Measurements from ENCODE around the gene SLC41A3. TPM values are rescaled to one million over a fixed set of nuclear protein-coding genes. Genes with fewer than 3 reads are reported as not detected.

The SLC41A3 gene
- total and polyA plus RNA-seq, 2 donors (not counting 1 experiment from before 2014, with no cell fraction given), result 49.4 to 52.8 TPM

- Histone ChIP-seq H2AFZ (ENCODE audit: low read length) (no peak overlapping the region), H3K4me2 (ENCODE audit: extremely low read depth, insufficient read depth, low read length) (no peak overlapping the region), H3K4me1 (ENCODE audit: control insufficient read depth, extremely low read depth, insufficient read depth, low read length) (no peaks in the 10 kb centered on the region), H3K36me3 (ENCODE audit: control insufficient read depth, insufficient read depth, low read length) (no peaks in the 10 kb centered on the region), H3K27ac (ENCODE audit: insufficient read depth, low read length) (no peak overlapping the region), H4K20me1 (ENCODE audit: control insufficient read depth, extremely low read depth, insufficient read depth, low read length) (no peaks in the 10 kb centered on the region), H3K9me3 (ENCODE audit: control insufficient read depth, insufficient read depth, low read depth, low read length) (no peaks in the 10 kb centered on the region), H3K9ac (ENCODE audit: insufficient read depth, low read length) (no peak overlapping the region), H3K79me2 (ENCODE audit: control insufficient read depth, insufficient read depth, low read length) (no peaks in the 10 kb centered on the region), H3K4me3 (replicated peaks in 1 of 4; ENCODE audit: control extremely low read depth in 1 of 4, insufficient read depth in 1 of 4, low read depth in 3 of 4, low read length in 4 of 4) (no peak overlapping the region), H3K27me3 (ENCODE audit: control insufficient read depth, insufficient read depth, low read length) (peaks cover 2% of the 10 kb centered on the region)
- TF ChIP-seq CTCF (conservative IDR thresholded peaks at IDR 0.05 in 1 of 2, IDR thresholded peaks at IDR 0.05 in 1 of 2; ENCODE audit: low read depth in 1 of 2, low read length in 2 of 2) (no peak), EZH2 (IDR thresholded peaks at IDR 0.05; ENCODE audit: low read length, missing control alignments) (no peak)
- no peak for DNase-seq (ENCODE audit: low read depth in 2 of 2)
These were observed 26.7 kb upstream of the SLC41A3 start for GRCh38 chr3:126110431-126111125.

DNA sequence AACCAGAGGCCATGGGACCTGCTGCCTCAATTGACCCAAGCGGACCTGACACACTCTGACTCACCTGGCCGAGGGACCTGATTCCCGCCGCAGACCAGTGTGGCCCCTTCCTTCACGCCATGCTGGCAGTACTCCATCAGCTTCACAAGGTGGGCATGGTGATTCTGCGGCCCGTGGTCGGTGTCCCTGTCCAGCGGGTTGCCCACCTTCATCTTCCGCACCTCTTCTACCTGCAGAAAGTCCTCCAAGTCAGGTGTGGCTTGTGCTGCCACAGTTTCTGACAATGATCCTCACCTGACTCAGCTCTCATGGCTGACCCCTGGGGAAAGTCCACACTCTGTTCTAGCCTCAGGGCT is 25.9 kb upstream of the SLC41A3 start:
- Histone ChIP-seq H3K4me1 (ENCODE audit: control insufficient read depth, extremely low read depth, insufficient read depth, low read length) (no peaks in the 10 kb centered on the region), H4K20me1 (ENCODE audit: control insufficient read depth, extremely low read depth, insufficient read depth, low read length) (no peaks in the 10 kb centered on the region), H2AFZ (ENCODE audit: low read length) (no peak overlapping the region), H3K27me3 (ENCODE audit: control insufficient read depth, insufficient read depth, low read length) (peaks cover 2% of the 10 kb centered on the region), H3K4me3 (replicated peaks in 1 of 4; ENCODE audit: control extremely low read depth in 1 of 4, insufficient read depth in 1 of 4, low read depth in 3 of 4, low read length in 4 of 4) (no peak overlapping the region), H3K9ac (ENCODE audit: insufficient read depth, low read length) (no peak overlapping the region), H3K27ac (ENCODE audit: insufficient read depth, low read length) (no peak overlapping the region), H3K9me3 (ENCODE audit: control insufficient read depth, insufficient read depth, low read depth, low read length) (no peaks in the 10 kb centered on the region), H3K4me2 (ENCODE audit: extremely low read depth, insufficient read depth, low read length) (no peak overlapping the region), H3K79me2 (ENCODE audit: control insufficient read depth, insufficient read depth, low read length) (no peaks in the 10 kb centered on the region), H3K36me3 (ENCODE audit: control insufficient read depth, insufficient read depth, low read length) (no peaks in the 10 kb centered on the region)
- TF ChIP-seq EZH2 (IDR thresholded peaks at IDR 0.05; ENCODE audit: low read length, missing control alignments) (no peak), CTCF (conservative IDR thresholded peaks at IDR 0.05 in 1 of 2, IDR thresholded peaks at IDR 0.05 in 1 of 2; ENCODE audit: low read depth in 1 of 2, low read length in 2 of 2) (no peak)
- no peak for DNase-seq (ENCODE audit: low read depth in 2 of 2)

GRCh38 chr3:126109146-126109879 is 25.4 kb upstream of the SLC41A3 start:
- Histone ChIP-seq H3K9ac (ENCODE audit: insufficient read depth, low read length) (no peak overlapping the region), H3K36me3 (ENCODE audit: control insufficient read depth, insufficient read depth, low read length) (no peaks in the 10 kb centered on the region), H3K9me3 (ENCODE audit: control insufficient read depth, insufficient read depth, low read depth, low read length) (no peaks in the 10 kb centered on the region), H2AFZ (ENCODE audit: low read length) (no peak overlapping the region), H3K79me2 (ENCODE audit: control insufficient read depth, insufficient read depth, low read length) (no peaks in the 10 kb centered on the region), H3K27ac (ENCODE audit: insufficient read depth, low read length) (no peak overlapping the region), H3K4me1 (ENCODE audit: control insufficient read depth, extremely low read depth, insufficient read depth, low read length) (no peaks in the 10 kb centered on the region), H3K4me2 (ENCODE audit: extremely low read depth, insufficient read depth, low read length) (no peak overlapping the region), H3K27me3 (ENCODE audit: control insufficient read depth, insufficient read depth, low read length) (peaks cover 2% of the 10 kb centered on the region), H3K4me3 (replicated peaks in 1 of 4; ENCODE audit: control extremely low read depth in 1 of 4, insufficient read depth in 1 of 4, low read depth in 3 of 4, low read length in 4 of 4) (no peak overlapping the region), H4K20me1 (ENCODE audit: control insufficient read depth, extremely low read depth, insufficient read depth, low read length) (no peaks in the 10 kb centered on the region)
- DNase-seq (ENCODE audit: low read depth in 2 of 2), result no peak
- TF ChIP-seq EZH2 (IDR thresholded peaks at IDR 0.05; ENCODE audit: low read length, missing control alignments), result no peak
- no peak for TF ChIP-seq CTCF (conservative IDR thresholded peaks at IDR 0.05 in 1 of 2, IDR thresholded peaks at IDR 0.05 in 1 of 2; ENCODE audit: low read depth in 1 of 2, low read length in 2 of 2)
